ENCODE results near the gene PACRG.

- no peak for TF ChIP-seq GATA3 (IDR thresholded peaks at IDR 0.05; ENCODE audit: low read depth, low read length)
- no peak for TF ChIP-seq GATA2 (IDR thresholded peaks at IDR 0.05; ENCODE audit: low read depth, low read length)
Observed at GRCh38 chr6:163190786-163191185, 463.0 kb downstream of the PACRG start.
